ENCODE results near the gene DUOX2. TPM values are rescaled to one million over a fixed set of nuclear protein-coding genes. Genes with fewer than 3 reads are reported as not detected.
"Not testable (repeated sequence)": the region's sequence is repeated elsewhere in the genome, so short reads cannot be mapped to it uniquely, and the experiment has no call there.

Gene DUOX2
- polyA plus RNA-seq, 12 donors = 0.03 to 2.2 (median 0.50) TPM; not detected in 7

DNA sequence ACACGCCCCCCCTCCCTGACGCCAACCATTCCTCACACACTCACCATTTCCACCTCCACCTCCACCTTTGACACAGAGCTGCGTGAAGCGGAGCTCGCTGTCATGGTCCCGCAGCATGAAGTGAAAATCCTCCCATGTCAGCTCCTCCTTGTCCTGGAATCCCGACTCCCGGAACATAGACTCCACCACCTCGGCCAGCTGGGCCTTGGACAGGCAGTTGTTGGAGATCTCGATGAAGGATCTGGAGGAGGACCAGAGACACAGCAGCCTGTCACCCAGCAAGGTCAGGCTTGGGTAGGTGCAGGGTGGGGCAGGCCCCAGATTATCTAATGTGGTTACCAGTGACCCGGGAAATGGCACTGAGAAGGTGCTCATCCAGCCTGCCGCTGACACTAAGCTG, 12.2 kb downstream of the DUOX2 start:
- no peak for DNase-seq

DNA sequence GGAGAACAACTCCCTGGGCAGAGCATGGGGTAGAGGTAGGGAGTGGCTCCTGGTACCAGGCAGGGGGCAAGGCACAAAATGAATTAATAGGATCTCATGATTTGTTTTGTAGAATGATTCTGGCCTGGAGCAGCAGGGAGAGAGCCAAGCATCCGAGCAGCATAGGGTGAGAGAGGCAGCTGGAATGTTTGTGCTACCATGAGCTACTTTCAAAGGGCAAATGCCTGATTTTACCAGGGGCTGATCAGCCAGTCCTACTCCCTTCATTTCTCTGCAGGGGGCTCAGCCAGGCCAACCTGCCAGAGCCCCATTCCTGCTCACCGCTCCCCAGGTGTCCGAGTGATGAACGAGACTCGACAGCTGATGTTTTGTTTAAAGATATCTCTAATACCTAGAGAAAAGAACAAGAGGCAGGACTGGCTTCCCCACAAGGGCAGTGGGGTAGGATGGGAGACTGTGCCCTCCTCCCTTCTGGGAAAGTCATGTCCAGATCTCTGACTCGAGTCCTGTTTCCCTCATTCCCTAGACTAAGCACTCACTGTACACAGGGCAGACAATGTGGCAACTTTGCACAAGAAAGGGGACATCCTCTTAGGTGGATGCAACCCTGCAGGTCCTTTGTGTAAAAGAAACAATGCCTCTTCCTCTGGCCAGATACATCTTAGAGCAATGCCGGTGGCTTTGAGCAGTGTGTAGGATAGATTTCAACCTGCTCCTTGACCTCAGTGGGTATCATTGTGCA, 12.9 kb downstream of the DUOX2 start:
- no peak for DNase-seq

GRCh38 chr15:45099549-45100165, 14.3 kb downstream of the DUOX2 start:
- DNase-seq = no peak

GRCh38 chr15:45097466-45097865, 16.5 kb downstream of the DUOX2 start:
- no peak for DNase-seq

GRCh38 chr15:45095661-45096060, 18.3 kb downstream of the DUOX2 start:
- no peak for DNase-seq

DNA sequence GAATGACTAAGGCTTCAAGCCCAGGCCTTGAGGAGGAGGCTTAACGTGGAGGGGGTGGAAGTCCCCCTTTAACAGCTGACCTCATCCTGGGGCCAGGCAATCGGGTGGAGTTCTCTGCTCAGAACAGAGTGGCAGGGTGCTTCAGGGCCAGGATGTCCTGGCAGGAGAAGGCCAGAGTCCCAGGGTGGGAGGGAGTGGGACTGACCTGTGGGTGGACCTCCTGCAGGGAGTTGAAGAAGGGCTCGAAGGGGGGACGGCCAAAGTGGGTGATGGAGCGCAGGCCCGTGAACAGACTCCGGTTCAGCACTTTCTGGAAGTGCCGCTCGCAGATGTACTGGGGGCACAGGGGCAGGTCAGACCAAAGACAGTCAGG, 19.6 kb downstream of the DUOX2 start:
- no peak for DNase-seq

- no peak for DNase-seq
These were observed 20.2 kb downstream of the DUOX2 start for GRCh38 chr15:45093622-45094357.

- no peak for DNase-seq
These were observed 21.0 kb downstream of the DUOX2 start for GRCh38 chr15:45093013-45093412.

- DNase-seq = no peak
These were observed 22.4 kb downstream of the DUOX2 start for GRCh38 chr15:45091576-45091975.

DNA sequence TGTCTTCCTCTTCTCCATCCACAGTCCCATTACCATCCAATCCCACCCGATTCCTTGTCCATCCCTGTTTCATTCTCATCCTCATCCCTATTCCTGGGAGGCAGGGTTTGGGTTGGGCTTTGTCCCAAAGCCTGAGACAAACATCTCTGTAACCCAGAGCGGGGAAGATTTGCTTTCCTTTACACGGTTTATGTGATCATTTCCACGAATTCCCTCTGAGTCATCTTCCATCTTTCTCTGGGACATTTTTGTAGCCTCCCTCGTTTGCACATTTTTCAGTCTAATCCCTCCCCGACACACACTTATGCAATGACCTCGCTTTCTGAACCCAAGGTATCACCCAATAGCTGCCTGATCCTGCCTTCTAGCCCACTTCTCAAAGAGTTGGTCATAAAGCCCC, 22.8 kb downstream of the DUOX2 start:
- no peak for DNase-seq

GRCh38 chr15:45089712-45090373, 24.1 kb downstream of the DUOX2 start:
- no peak for DNase-seq

GRCh38 chr15:45088801-45089711, 24.9 kb downstream of the DUOX2 start:
- DNase-seq = no peak

DNA sequence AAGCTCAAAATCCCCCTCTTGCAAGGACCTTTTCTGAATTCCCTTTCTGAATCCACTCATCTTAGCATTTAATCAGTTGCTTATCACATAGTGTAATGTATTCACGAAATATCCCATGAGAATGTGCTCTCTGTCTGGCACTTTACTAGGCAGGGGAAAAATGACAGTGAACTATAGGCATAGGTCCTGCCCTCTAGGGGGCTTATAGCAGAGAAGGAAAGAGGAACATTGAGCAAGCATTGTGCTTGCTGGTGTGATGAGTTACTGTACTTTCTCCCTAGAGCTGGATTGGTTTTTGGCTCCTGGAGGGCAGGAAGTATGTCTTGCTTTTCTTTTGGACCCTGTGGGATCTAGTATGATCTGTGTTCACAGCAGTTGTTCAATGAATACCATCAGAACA, 26.5 kb downstream of the DUOX2 start:
- DNase-seq = no peak

DNA sequence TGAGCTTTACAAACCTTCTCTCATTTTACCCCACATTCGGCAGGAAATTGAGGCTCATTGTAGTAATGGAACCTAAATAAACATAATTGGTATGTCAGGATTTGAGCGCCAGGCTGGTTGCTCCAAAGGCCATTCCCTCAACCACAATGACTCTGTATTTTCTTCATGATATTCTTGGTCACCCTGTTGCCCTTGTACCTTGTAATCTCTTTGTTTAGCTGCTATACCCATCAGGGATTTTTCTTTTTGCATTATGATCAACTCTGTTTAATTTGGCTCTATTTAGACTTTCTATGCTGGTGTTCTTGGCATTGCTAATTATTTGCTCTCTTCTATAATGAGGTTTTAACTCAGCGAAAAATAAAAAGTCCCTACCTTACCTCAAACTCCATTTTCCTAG, 29.8 kb downstream of the DUOX2 start:
- no peak for DNase-seq

DNA sequence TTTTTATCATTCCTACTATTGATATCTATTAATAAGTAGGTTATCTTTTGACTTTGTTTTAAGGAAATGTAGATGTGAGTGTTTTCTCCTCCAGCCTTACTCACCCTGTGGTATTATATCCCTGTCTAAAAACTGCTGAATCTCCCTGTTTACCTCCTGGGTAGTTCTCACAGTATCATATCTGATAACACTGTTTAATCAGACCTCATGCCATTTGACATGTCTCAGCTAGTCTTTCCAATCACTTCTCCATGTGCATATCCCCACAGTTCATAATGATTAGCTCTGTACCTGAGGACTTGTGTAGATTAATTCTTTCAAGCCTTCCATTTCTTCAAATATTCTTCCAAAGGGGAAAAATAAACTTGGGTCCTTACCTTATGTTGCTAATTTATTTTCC, 30.7 kb downstream of the DUOX2 start:
- DNase-seq = no peak

- DNase-seq = not testable (repeated sequence)
These were observed 31.6 kb downstream of the DUOX2 start for GRCh38 chr15:45082412-45082811.

DNA sequence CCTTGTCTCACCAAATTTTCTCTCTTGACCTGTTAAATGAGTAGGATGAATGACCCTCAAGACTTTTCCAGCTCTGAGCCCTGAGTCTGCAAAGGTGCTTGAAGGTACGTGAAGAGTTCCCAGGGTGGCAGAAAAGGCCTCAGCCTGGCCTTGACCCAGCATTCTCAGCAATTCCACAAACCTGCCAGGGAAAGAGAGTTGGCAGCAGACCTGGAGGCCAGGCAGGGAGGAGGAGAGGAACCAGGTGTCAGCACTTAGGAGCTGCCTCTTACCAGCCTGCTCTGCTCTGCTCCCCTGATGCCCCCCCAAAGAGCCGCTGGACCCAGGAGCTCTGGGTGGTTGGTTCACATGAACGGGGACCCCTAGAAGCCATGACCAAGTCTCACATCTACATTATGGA, 33.4 kb downstream of the DUOX2 start:
- not testable (repeated sequence) for DNase-seq

GRCh38 chr15:45079628-45080246, 34.2 kb downstream of the DUOX2 start:
- not testable (repeated sequence) for DNase-seq

DNA sequence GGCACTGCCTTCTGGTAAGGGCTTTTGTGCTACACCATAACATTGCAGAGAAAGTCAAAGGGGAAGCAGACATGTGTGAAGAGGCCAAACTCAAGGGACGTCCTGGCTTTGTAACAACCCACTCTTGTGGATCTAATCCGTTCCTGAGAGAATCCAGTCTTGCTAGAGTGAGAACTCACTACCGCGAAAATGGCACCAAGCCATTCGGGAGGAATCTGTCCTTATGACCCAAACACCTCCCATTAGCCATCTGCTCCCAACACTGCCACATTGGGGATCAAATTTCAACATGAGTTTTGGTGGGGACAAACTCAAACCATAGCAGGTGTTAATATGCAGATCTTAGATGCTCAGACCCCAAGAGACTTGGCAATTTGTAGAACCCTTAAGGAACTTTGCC, 34.8 kb downstream of the DUOX2 start:
- not testable (repeated sequence) for DNase-seq

- DNase-seq = not testable (repeated sequence)
These were observed 36.6 kb downstream of the DUOX2 start for GRCh38 chr15:45077391-45077790.

Data from muscle of arm (tissue), 12 donors.